Upper lobe of left lung (tissue), 4 donors: Measurements from ENCODE around the gene WLS.
"Not testable (repeated sequence)": the region's sequence is repeated elsewhere in the genome, so short reads cannot be mapped to it uniquely, and the experiment has no call there.

Experiments
- POLR2A ChIP-seq, 4 donors: fragments of 450-650 bp; IDR thresholded peaks; one replicate each; pipeline ENCODE4 v1.5.1; 2016 to 2017; ENCODE audit warnings: antibody characterized with exemption in 4 of 4, mild to moderate bottlenecking in 2 of 4
- POLR2AphosphoS5 ChIP-seq, 2 donors: sonication (generic); formaldehyde crosslinking; IDR thresholded peaks; one replicate each; pipeline ENCODE4 v1.5.1; 2017; ENCODE audit warnings: antibody characterized with exemption in 2 of 2
- TF ChIP-seq, protein P1 (sequence below), 6 experiments: fragments of 450-650 bp in 4 of 6; fragments of 200-600 bp in 2 of 6; sonication (generic) in 2 of 6; IDR thresholded peaks; one replicate each; pipeline ENCODE4 v1.5.1; 2016 to 2019; ENCODE audit warnings: antibody characterized with exemption in 6 of 6

DNA sequence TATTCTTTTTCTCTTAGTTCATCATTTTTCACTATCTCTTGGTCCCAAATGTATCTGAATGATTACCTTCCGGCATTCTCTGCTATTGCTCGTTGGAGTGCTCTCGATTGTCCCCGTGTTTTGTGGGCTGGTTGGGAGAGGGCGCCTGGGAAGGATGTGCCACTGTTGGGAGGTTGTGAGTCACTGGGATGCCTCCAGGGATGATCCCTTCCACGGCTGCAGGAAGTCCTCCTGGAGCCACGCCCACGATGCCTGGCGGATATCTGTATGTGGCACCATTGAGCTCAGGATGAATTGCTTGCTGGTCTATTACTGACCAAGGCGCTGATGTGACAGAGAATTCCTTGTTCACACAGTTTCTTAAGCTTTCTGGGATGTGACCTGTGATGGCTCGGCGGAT is 70.7 kb downstream of the WLS start:
- TF ChIP-seq POLR2AphosphoS5, POLR2A (IDR thresholded peaks at IDR 0.05): not testable (repeated sequence)
- TF ChIP-seq, protein P1, sequence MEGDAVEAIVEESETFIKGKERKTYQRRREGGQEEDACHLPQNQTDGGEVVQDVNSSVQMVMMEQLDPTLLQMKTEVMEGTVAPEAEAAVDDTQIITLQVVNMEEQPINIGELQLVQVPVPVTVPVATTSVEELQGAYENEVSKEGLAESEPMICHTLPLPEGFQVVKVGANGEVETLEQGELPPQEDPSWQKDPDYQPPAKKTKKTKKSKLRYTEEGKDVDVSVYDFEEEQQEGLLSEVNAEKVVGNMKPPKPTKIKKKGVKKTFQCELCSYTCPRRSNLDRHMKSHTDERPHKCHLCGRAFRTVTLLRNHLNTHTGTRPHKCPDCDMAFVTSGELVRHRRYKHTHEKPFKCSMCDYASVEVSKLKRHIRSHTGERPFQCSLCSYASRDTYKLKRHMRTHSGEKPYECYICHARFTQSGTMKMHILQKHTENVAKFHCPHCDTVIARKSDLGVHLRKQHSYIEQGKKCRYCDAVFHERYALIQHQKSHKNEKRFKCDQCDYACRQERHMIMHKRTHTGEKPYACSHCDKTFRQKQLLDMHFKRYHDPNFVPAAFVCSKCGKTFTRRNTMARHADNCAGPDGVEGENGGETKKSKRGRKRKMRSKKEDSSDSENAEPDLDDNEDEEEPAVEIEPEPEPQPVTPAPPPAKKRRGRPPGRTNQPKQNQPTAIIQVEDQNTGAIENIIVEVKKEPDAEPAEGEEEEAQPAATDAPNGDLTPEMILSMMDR (IDR thresholded peaks at IDR 0.05), result not testable (repeated sequence)
